GM10248 (cell line): Measurements from ENCODE around the gene ZNRF3.

Source experiments
- CTCF ChIA-PET: fragments of 300-600 bp; sonication (Branson Sonifier 250); formaldehyde crosslinking; extraction: SDS; loops from one replicate; lab custom pipeline; 2021; ENCODE audit warnings: antibody characterized with exemption; lab: Yijun Ruan, JAX
- POLR2A ChIA-PET: fragments of 350-650 bp; sonication (Branson Sonifier 250); formaldehyde crosslinking; extraction: SDS; loops from one replicate; lab custom pipeline; 2020; ENCODE audit warnings: antibody characterized with exemption; lab: Yijun Ruan, JAX
- DNase-seq: peaks from one replicate; pipeline ENCODE4 v3.0.0; 2012; ENCODE audit errors: extremely low spot score
- CTCF ChIP-seq: IDR thresholded peaks from 2 replicates; pipeline ENCODE4 v1.5.1; 2012; ENCODE audit warnings: mild to moderate bottlenecking, low read depth; ENCODE audit errors: extremely low read depth, missing control alignments, control extremely low read depth

ZNRF3 gene

DNA sequence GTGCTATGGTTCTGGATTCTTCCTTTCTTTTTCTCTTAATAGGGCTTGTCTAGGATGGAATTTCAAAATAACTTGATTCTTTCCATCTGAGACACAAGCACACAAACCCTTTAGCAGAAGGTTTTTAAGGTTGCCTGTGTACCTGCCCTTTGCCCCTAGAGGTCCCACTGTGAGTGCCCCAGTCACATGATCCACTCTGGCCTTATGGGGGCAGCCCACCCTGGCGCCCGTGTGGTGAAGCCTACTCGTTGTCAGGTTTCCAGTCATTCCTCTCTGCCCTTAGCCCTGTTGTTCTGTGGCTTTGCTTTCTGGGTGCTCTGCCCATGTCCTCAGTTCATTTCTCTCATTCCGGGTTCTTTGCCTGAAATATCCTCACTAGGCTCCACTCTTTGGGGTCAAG is 51.8 kb downstream of the ZNRF3 start:
- POLR2A ChIA-PET: no interaction called here
- no peak for TF ChIP-seq CTCF
- CTCF ChIA-PET: interaction anchor here (1.2 to 1.7 kb wide), 2 partner anchors 9 to 16 kb away, joined by 3 to 5 read pairs; no protein-coding TSS in a partner anchor
- no peak for DNase-seq

DNA sequence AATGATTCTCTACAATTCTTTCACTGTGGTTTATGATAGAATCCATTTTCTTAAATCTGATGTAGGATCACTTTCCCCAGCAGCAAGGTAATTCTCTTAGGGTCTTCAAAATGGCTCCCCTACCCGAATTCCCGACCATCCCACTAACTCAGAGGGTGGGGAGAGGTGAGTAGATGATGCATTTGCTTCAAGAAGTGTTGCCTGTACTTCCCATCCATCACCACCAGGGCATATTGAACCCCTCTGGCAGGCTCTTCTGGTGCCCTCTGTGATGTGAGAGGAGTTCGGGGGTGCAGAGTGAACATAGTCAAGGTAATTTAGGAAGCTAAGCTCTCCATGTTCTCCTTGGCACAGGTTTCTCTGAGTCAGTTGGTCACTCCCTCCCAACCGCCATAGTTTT is 52.3 kb downstream of the ZNRF3 start:
- no peak for DNase-seq
- POLR2A ChIA-PET: no interaction called here
- CTCF ChIA-PET: interaction anchor here (1.4 kb wide), 1 partner anchor 8 kb away, joined by 5 read pairs; no protein-coding TSS in a partner anchor
- TF ChIP-seq CTCF: no peak

DNA sequence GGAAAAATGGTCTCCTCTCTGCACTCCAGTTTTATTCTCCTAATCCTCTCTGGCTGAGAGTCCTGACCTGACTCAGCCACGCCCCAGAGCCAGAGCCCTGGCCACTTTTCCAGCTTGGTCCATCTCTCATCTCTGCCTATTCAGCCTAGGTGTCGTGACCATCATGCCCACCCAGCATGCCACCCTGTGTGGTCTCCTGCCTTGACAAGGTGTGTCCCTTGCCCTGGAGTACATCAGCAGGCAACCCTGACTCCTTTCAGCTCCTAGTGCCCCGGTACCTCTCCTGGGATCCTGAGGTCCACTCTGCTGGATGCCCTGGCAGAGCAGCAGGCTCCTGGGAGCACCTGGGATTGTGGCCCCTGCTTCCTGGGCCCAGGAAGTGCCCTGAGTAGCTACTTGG is 52.8 kb downstream of the ZNRF3 start:
- ChIA-PET CTCF (interaction anchor here (0.9 to 1.7 kb wide), 3 partner anchors 9 to 20 kb away, joined by 3 to 5 read pairs (median 4); no protein-coding TSS in a partner anchor), POLR2A (no interaction called here)
- no peak for DNase-seq
- no peak for TF ChIP-seq CTCF

GRCh38 chr22:28937206-28938025 is 54.0 kb downstream of the ZNRF3 start:
- TF ChIP-seq CTCF: no peak
- ChIA-PET POLR2A (no interaction called here), CTCF (interaction anchor here (0.9 to 1.7 kb wide), 2 partner anchors 19 to 21 kb away, joined by 3 to 4 read pairs; no protein-coding TSS in a partner anchor)
- no peak for DNase-seq

- no peak for DNase-seq
- no peak for TF ChIP-seq CTCF
- ChIA-PET POLR2A (no interaction called here), CTCF (interaction anchor here (1.3 kb wide), 1 partner anchor 11 kb away, joined by 3 read pairs; no protein-coding TSS in a partner anchor)
Observed at GRCh38 chr22:28938286-28938833, 55.0 kb downstream of the ZNRF3 start.

GRCh38 chr22:28939394-28939793 is 56.0 kb downstream of the ZNRF3 start:
- ChIA-PET POLR2A (no interaction called here), CTCF (interaction anchor here (1.3 kb wide), 1 partner anchor 10 kb away, joined by 3 read pairs; no protein-coding TSS in a partner anchor)

More at GRCh38 chr22:28939394-28939793, 56.0 kb downstream of the ZNRF3 start:
- no peak for TF ChIP-seq CTCF
- DNase-seq: no peak
